HG03108 (cell line): ENCODE results near the gene SDF2L1.
"Not testable (repeated sequence)": the region's sequence is repeated elsewhere in the genome, so short reads cannot be mapped to it uniquely, and the experiment has no call there.

Experiments
- ATAC-seq: cut with Tn5 transposase; IDR thresholded peaks from one replicate; pipeline ENCODE4 v1.9.1; 2021; ENCODE audit warnings: moderate library complexity; ENCODE audit not compliant: unreplicated experiment

SDF2L1 gene

GRCh38 chr22:21635771-21636510 is 6.2 kb upstream of the SDF2L1 start:
- no peak for ATAC-seq

GRCh38 chr22:21636629-21637218 is 5.4 kb upstream of the SDF2L1 start:
- ATAC-seq = no peak

GRCh38 chr22:21637450-21637849 is 4.7 kb upstream of the SDF2L1 start:
- ATAC-seq = not testable (repeated sequence)

- ATAC-seq = no peak
These were observed 2.7 kb upstream of the SDF2L1 start for GRCh38 chr22:21639359-21639758.

- no peak for ATAC-seq
These were observed 1.3 kb upstream of the SDF2L1 start for GRCh38 chr22:21640810-21641209.

GRCh38 chr22:21641417-21641788 is 699 bp upstream of the SDF2L1 start:
- ATAC-seq = no peak

GRCh38 chr22:21642584-21643448 is 714 bp downstream of the SDF2L1 start:
- ATAC-seq = no peak

- ATAC-seq = no peak
These were observed 1.6 kb downstream of the SDF2L1 start for GRCh38 chr22:21643533-21644357.

- not testable (repeated sequence) for ATAC-seq
These were observed 3.4 kb downstream of the SDF2L1 start for GRCh38 chr22:21645513-21645912.

- ATAC-seq = no peak
These were observed 4.8 kb downstream of the SDF2L1 start for GRCh38 chr22:21646608-21647590.

- ATAC-seq = no peak
These were observed 8.2 kb downstream of the SDF2L1 start for GRCh38 chr22:21650280-21650679.

GRCh38 chr22:21650823-21651520 is 8.9 kb downstream of the SDF2L1 start:
- no peak for ATAC-seq

GRCh38 chr22:21651521-21652009 is 9.5 kb downstream of the SDF2L1 start:
- ATAC-seq = peak; percentile 16

- peak; percentile 84 for ATAC-seq
These were observed 10.0 kb downstream of the SDF2L1 start for GRCh38 chr22:21652010-21652546.

- no peak for ATAC-seq
These were observed 10.7 kb downstream of the SDF2L1 start for GRCh38 chr22:21652547-21653545.

GRCh38 chr22:21657020-21657359 is 14.9 kb downstream of the SDF2L1 start:
- no peak for ATAC-seq

GRCh38 chr22:21657360-21658032 is 15.4 kb downstream of the SDF2L1 start:
- ATAC-seq = peak; percentile 71
